HEK293 (cell line): ENCODE measurements around the gene S1PR4.
"Not testable (repeated sequence)": the region's sequence is repeated elsewhere in the genome, so short reads cannot be mapped to it uniquely, and the experiment has no call there.

Source experiments
- CTCF ChIA-PET: fragments of 350-600 bp; formaldehyde crosslinking; extraction: SDS; loops from one replicate; lab custom pipeline; 2021; ENCODE audit warnings: antibody characterized with exemption; lab: Yijun Ruan, JAX
- POLR2A ChIA-PET: fragments of 300-600 bp; formaldehyde crosslinking; extraction: SDS; loops from one replicate; lab custom pipeline; 2020; ENCODE audit warnings: antibody characterized with exemption, inconsistent platforms; lab: Yijun Ruan, JAX
- H3K27ac ChIP-seq: fragments of 200-500 bp; sonication (Bioruptor generic); 2 replicates; pipeline ENCODE4 v1.5.1; 2014; ENCODE audit warnings: low read depth, low read length, control low read depth, inconsistent platforms; ENCODE audit errors: extremely low read depth
- H3K36me3 ChIP-seq, 2 experiments: fragments of 200-500 bp in 1 of 2; sonication (Bioruptor generic) in 1 of 2; 1 replicate in 1 of 2; 2 replicates in 1 of 2; pipeline ENCODE4 v1.5.1; 2014 to 2017; ENCODE audit warnings: inconsistent platforms in 2 of 2, low read length in 2 of 2; ENCODE audit not compliant: control insufficient read depth in 2 of 2, insufficient read depth in 1 of 2
- H3K4me1 ChIP-seq: fragments of 200-500 bp; sonication (Bioruptor generic); 2 replicates; pipeline ENCODE4 v1.5.1; 2014; ENCODE audit warnings: mild to moderate bottlenecking, low read length, inconsistent platforms; ENCODE audit not compliant: control insufficient read depth, insufficient read depth
- H3K4me3 ChIP-seq: 2 replicates; pipeline ENCODE4 v1.5.1; 2011; ENCODE audit warnings: low read depth, mild to moderate bottlenecking, control low read depth, low read length, moderate library complexity
- H3K9me3 ChIP-seq: fragments of 200-500 bp; sonication (Bioruptor generic); 2 replicates; pipeline ENCODE4 v1.5.1; 2014; ENCODE audit warnings: low read depth, low read length, inconsistent platforms; ENCODE audit not compliant: control insufficient read depth, insufficient read depth
- HOXD13 ChIP-seq: sonication (generic); formaldehyde crosslinking; IDR thresholded peaks from 2 replicates; pipeline ENCODE4 v1.8.0; 2022; ENCODE audit warnings: missing genetic modification reagents, borderline replicate concordance
- KLF10 ChIP-seq: fragments of 450-650 bp; IDR thresholded peaks from 2 replicates; pipeline ENCODE4 v1.5.1; 2018; ENCODE audit warnings: missing biosample characterization, mild to moderate bottlenecking, missing genetic modification characterization
- MZF1 ChIP-seq: fragments of 450-650 bp; formaldehyde crosslinking; IDR thresholded peaks from 2 replicates; pipeline ENCODE4 v1.5.1; 2017; ENCODE audit warnings: missing biosample characterization, missing genetic modification characterization, borderline replicate concordance
- SCRT1 ChIP-seq: fragments of 450-650 bp; formaldehyde crosslinking; IDR thresholded peaks from 2 replicates; pipeline ENCODE4 v1.5.1; 2016; ENCODE audit warnings: missing biosample characterization, missing genetic modification characterization, borderline replicate concordance
- SCRT2 ChIP-seq: fragments of 450-650 bp; formaldehyde crosslinking; IDR thresholded peaks from 2 replicates; pipeline ENCODE4 v1.5.1; 2016; ENCODE audit warnings: missing biosample characterization, missing genetic modification characterization
- TRIM28 ChIP-seq: IDR thresholded peaks from 2 replicates; pipeline ENCODE4 v1.6.1; 2011; ENCODE audit warnings: low read length, control low read depth, borderline replicate concordance
- ZBTB8A ChIP-seq: fragments of 450-650 bp; formaldehyde crosslinking; IDR thresholded peaks from 2 replicates; pipeline ENCODE4 v1.5.1; 2016; ENCODE audit warnings: missing biosample characterization, missing genetic modification characterization
- ZNF10 ChIP-seq: fragments of 450-650 bp; formaldehyde crosslinking; IDR thresholded peaks from 2 replicates; pipeline ENCODE4 v1.5.1; 2017; ENCODE audit warnings: missing biosample characterization, missing genetic modification characterization
- ZNF121 ChIP-seq: fragments of 450-650 bp; formaldehyde crosslinking; IDR thresholded peaks from 2 replicates; pipeline ENCODE4 v1.5.1; 2016; ENCODE audit warnings: missing biosample characterization, missing genetic modification characterization
- ZNF132 ChIP-seq: fragments of 450-650 bp; formaldehyde crosslinking; IDR thresholded peaks from 2 replicates; pipeline ENCODE4 v1.5.1; 2017; ENCODE audit warnings: missing biosample characterization, missing genetic modification characterization, borderline replicate concordance
- ZNF146 ChIP-seq: fragments of 450-650 bp; formaldehyde crosslinking; IDR thresholded peaks from 2 replicates; pipeline ENCODE4 v1.5.1; 2016; ENCODE audit warnings: missing biosample characterization, missing genetic modification characterization
- ZNF184 ChIP-seq: fragments of 450-650 bp; IDR thresholded peaks from 2 replicates; pipeline ENCODE4 v1.5.1; 2018; ENCODE audit warnings: missing biosample characterization, mild to moderate bottlenecking, missing genetic modification characterization
- ZNF23 ChIP-seq: fragments of 450-650 bp; formaldehyde crosslinking; IDR thresholded peaks from 2 replicates; pipeline ENCODE4 v1.5.1; 2016; ENCODE audit warnings: missing biosample characterization, missing genetic modification characterization, borderline replicate concordance
- ZNF473 ChIP-seq: fragments of 450-650 bp; formaldehyde crosslinking; IDR thresholded peaks from 2 replicates; pipeline ENCODE4 v1.5.1; 2017; ENCODE audit warnings: missing biosample characterization, missing genetic modification characterization
- ZNF513 ChIP-seq: fragments of 450-650 bp; IDR thresholded peaks from 2 replicates; pipeline ENCODE4 v1.5.1; 2018; ENCODE audit warnings: missing biosample characterization, missing genetic modification characterization
- ZNF530 ChIP-seq: fragments of 450-650 bp; formaldehyde crosslinking; IDR thresholded peaks from 2 replicates; pipeline ENCODE4 v1.5.1; 2016; ENCODE audit warnings: low read depth, missing biosample characterization, missing genetic modification characterization
- ZNF549 ChIP-seq: fragments of 450-650 bp; IDR thresholded peaks from 2 replicates; pipeline ENCODE4 v1.5.1; 2018; ENCODE audit warnings: missing biosample characterization, missing genetic modification characterization, mild to moderate bottlenecking, inconsistent platforms, moderate library complexity
- ZNF560 ChIP-seq: fragments of 450-650 bp; formaldehyde crosslinking; IDR thresholded peaks from 2 replicates; pipeline ENCODE4 v1.5.1; 2017; ENCODE audit warnings: missing biosample characterization, missing genetic modification characterization, borderline replicate concordance
- ZNF623 ChIP-seq: fragments of 450-650 bp; formaldehyde crosslinking; IDR thresholded peaks from 2 replicates; pipeline ENCODE4 v1.5.1; 2016; ENCODE audit warnings: missing biosample characterization, missing genetic modification characterization
- TF ChIP-seq, protein P1 (sequence below): fragments of 450-650 bp; formaldehyde crosslinking; IDR thresholded peaks from 2 replicates; pipeline ENCODE4 v1.5.1; 2016; ENCODE audit warnings: missing biosample characterization, missing genetic modification characterization
- TF ChIP-seq, protein P2 (sequence below): fragments of 450-650 bp; formaldehyde crosslinking; IDR thresholded peaks from 2 replicates; pipeline ENCODE4 v1.5.1; 2016; ENCODE audit warnings: missing biosample characterization, missing genetic modification characterization
- TF ChIP-seq, protein P3 (sequence below): fragments of 450-650 bp; formaldehyde crosslinking; IDR thresholded peaks from 2 replicates; pipeline ENCODE4 v1.5.1; 2016; ENCODE audit warnings: missing biosample characterization, missing genetic modification characterization, low read depth
- TF ChIP-seq, protein P4 (sequence below): fragments of 450-650 bp; formaldehyde crosslinking; IDR thresholded peaks from 2 replicates; pipeline ENCODE4 v1.5.1; 2016; ENCODE audit warnings: missing biosample characterization, missing genetic modification characterization

The S1PR4 gene

DNA sequence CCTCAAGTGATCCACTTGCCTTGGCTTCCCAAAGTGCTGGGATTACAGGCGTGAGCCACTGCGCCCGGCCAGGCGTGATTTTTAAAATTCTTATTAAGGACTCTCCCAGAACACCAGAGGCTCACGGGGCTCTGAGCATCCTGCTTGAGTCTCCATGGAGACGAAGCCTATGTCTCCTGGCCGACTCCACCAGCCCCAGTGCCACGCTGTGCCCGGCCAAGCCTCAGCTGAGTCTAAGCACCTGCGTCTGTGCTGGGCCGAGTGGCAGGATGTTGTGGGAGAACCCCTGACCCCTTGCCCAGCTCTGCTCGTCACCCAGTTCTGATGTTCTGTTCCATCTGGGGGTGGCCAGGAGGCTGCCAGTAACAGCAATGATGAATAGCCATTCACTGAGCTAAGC, 42.0 kb downstream of the S1PR4 start:
- H3K4me1 ChIP-seq: no peaks in the 10 kb centered on the region
- no peak overlapping the region for H3K4me3 ChIP-seq
- ChIA-PET POLR2A (no interaction called here), CTCF (no interaction called here)
- no peak for TF ChIP-seq ZNF560 (tag by site-specific recombination)
- no peak for TF ChIP-seq SCRT1
- TF ChIP-seq, protein P1, sequence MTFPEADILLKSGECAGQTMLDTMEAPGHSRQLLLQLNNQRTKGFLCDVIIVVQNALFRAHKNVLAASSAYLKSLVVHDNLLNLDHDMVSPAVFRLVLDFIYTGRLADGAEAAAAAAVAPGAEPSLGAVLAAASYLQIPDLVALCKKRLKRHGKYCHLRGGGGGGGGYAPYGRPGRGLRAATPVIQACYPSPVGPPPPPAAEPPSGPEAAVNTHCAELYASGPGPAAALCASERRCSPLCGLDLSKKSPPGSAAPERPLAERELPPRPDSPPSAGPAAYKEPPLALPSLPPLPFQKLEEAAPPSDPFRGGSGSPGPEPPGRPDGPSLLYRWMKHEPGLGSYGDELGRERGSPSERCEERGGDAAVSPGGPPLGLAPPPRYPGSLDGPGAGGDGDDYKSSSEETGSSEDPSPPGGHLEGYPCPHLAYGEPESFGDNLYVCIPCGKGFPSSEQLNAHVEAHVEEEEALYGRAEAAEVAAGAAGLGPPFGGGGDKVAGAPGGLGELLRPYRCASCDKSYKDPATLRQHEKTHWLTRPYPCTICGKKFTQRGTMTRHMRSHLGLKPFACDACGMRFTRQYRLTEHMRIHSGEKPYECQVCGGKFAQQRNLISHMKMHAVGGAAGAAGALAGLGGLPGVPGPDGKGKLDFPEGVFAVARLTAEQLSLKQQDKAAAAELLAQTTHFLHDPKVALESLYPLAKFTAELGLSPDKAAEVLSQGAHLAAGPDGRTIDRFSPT: no peak
- TF ChIP-seq, protein P2, sequence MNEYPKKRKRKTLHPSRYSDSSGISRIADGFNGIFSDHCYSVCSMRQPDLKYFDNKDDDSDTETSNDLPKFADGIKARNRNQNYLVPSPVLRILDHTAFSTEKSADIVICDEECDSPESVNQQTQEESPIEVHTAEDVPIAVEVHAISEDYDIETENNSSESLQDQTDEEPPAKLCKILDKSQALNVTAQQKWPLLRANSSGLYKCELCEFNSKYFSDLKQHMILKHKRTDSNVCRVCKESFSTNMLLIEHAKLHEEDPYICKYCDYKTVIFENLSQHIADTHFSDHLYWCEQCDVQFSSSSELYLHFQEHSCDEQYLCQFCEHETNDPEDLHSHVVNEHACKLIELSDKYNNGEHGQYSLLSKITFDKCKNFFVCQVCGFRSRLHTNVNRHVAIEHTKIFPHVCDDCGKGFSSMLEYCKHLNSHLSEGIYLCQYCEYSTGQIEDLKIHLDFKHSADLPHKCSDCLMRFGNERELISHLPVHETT (tag by site-specific recombination): no peak
- TF ChIP-seq ZNF513 (tag by site-specific recombination): no peak
- TF ChIP-seq ZNF132 (tag by site-specific recombination): no peak
- TF ChIP-seq ZNF23: no peak
- TF ChIP-seq ZNF473 (tag by site-specific recombination): no peak
- no peak for TF ChIP-seq ZNF184
- TF ChIP-seq, protein P3, sequence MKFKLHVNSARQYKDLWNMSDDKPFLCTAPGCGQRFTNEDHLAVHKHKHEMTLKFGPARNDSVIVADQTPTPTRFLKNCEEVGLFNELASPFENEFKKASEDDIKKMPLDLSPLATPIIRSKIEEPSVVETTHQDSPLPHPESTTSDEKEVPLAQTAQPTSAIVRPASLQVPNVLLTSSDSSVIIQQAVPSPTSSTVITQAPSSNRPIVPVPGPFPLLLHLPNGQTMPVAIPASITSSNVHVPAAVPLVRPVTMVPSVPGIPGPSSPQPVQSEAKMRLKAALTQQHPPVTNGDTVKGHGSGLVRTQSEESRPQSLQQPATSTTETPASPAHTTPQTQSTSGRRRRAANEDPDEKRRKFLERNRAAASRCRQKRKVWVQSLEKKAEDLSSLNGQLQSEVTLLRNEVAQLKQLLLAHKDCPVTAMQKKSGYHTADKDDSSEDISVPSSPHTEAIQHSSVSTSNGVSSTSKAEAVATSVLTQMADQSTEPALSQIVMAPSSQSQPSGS (tag by site-specific recombination): no peak
- no peak for TF ChIP-seq KLF10 (tag by site-specific recombination)
- TF ChIP-seq ZNF10: no peak
- TF ChIP-seq SCRT2 (tag by site-specific recombination): no peak
- no peak for TF ChIP-seq TRIM28
- no peak for TF ChIP-seq ZNF549 (tag by site-specific recombination)
- no peak overlapping the region for H3K27ac ChIP-seq
- H3K36me3 ChIP-seq: peaks cover 0 to 3% of the 10 kb centered on the region in 2 experiments; a peak in 2 of 3 replicates
- H3K9me3 ChIP-seq: no peaks in the 10 kb centered on the region

GRCh38 chr19:3221576-3221975, 43.0 kb downstream of the S1PR4 start:
- CTCF ChIA-PET: interaction anchor here (0.6 to 0.7 kb wide), 2 partner anchors 58 to 83 kb away, joined by 3 read pairs; no protein-coding TSS in a partner anchor
- POLR2A ChIA-PET, H3K4me3 ChIP-seq: not testable (repeated sequence)

GRCh38 chr19:3222709-3223108, 44.1 kb downstream of the S1PR4 start:
- ChIA-PET POLR2A (interaction anchor here (1.3 kb wide), 1 partner anchor 36 kb away, joined by 4 read pairs; no protein-coding TSS in a partner anchor), CTCF (interaction anchor here (1.7 kb wide), 1 partner anchor 272 kb away, joined by 5 read pairs; no protein-coding TSS in a partner anchor)
- TF ChIP-seq MZF1 (tag by site-specific recombination) (no peak), ZNF623 (tag by site-specific recombination) (peak; percentile 99), ZNF530 (tag by site-specific recombination) (no peak), ZBTB8A (tag by site-specific recombination) (no peak), HOXD13 (no peak)
- TF ChIP-seq, protein P4, sequence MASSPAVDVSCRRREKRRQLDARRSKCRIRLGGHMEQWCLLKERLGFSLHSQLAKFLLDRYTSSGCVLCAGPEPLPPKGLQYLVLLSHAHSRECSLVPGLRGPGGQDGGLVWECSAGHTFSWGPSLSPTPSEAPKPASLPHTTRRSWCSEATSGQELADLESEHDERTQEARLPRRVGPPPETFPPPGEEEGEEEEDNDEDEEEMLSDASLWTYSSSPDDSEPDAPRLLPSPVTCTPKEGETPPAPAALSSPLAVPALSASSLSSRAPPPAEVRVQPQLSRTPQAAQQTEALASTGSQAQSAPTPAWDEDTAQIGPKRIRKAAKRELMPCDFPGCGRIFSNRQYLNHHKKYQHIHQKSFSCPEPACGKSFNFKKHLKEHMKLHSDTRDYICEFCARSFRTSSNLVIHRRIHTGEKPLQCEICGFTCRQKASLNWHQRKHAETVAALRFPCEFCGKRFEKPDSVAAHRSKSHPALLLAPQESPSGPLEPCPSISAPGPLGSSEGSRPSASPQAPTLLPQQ: no peak

More at GRCh38 chr19:3221576-3221975, 43.0 kb downstream of the S1PR4 start:
- H3K27ac ChIP-seq, H3K9me3 ChIP-seq, H3K36me3 ChIP-seq, H3K4me1 ChIP-seq: not testable (repeated sequence)
- TF ChIP-seq ZNF121 (tag by site-specific recombination): peak; percentile 63; the same call in 1 of the 2 replicates
- TF ChIP-seq ZNF146 (tag by site-specific recombination): peak; percentile 20; the same call in 1 of the 2 replicates

More at GRCh38 chr19:3222709-3223108, 44.1 kb downstream of the S1PR4 start:
- H3K4me1 ChIP-seq: no peaks in the 10 kb centered on the region
- no peak overlapping the region for H3K4me3 ChIP-seq
- H3K36me3 ChIP-seq: no peaks in the 10 kb centered on the region
- H3K27ac ChIP-seq: no peak overlapping the region
- no peaks in the 10 kb centered on the region for H3K9me3 ChIP-seq
